NCI-H748 treated with DMSO at 0.1 percent for 48 hours (cell line): ENCODE results near the gene TFAP2B.

ENCODE experiments used
- DNase-seq: peaks from one replicate; lab custom pipeline; 2025; lab: John Stamatoyannopoulos, UW

TFAP2B gene

DNA sequence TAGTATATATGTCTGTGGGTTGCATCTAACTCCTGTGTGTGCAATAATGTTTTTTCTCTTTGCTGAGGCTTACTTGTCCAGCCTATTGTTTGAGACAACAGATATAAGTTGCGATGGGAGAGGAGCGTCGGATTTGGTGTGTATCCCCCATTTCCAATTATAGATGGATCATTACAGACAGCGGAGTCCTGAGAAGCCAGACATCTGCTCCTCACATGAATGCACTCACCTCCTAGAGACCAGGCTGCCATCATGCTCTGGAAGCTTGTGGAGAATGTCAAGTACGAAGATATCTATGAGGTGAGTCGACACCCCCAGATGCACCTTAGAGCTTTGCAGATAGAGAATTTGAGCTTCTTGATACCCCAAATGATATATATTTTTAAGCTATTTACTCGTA is at the start of gene TFAP2B:
TSS of gene TFAP2B (plus strand) at position 199 of the 400 bp plus-strand sequence. CDS start at position 220, 21 bp downstream.
- no peak for DNase-seq

DNA sequence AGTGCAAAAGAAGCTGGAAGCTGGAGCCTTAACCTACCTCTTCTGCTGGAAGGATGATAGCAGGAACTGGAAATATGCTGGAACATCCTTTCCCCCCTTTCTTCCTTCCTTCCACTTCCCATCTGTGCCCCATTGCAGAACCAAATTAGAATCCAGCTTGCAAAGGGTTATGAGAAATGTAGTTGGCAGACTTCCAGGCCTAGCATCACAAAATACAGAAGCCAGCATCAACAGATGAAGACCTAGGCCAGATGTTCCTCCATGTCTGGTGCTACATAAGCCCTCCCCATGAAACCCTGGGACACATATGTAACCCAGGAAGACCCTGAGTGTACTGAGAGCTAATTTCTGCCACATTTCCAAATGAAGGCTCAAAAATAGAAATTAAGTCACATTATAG is 40.0 kb upstream of the TFAP2B start:
- no peak for DNase-seq

DNA sequence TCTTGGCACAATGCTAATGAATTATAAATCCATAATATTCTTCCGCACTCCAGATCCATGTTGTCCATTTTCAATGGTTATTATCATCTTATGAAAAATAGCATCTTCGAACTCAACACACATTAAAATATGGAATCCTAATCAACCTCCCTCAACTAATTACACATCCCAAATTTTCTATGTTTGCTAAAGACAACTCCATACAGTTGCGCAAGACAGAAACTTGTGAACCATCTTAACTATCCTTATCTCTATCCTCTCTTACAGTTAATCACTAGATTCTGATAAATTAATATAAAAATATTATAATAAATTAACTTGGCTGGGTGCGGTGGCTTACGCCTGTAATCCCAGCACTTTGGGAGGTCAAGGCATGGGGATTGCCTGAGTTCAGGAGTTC is 38.3 kb upstream of the TFAP2B start:
- DNase-seq = no peak

DNA sequence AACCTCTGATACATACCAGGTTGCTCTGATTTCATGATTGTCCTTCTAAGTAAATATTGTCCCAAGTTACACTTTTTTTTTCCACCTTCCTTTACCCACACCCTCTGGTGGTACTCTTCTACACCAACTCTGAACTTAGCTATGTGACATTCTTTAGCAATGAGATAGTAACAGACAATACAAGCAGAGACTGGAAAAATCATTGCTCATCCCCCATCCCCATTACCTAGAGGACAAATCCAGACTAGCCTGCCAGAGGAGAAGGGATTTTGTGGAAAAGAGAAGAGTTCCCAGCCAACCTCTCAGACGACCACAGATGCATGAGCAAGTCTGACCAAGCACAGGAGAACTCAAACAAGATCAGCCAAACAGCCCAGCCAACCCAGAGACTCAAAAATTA is 32.8 kb upstream of the TFAP2B start:
- DNase-seq = no peak

DNA sequence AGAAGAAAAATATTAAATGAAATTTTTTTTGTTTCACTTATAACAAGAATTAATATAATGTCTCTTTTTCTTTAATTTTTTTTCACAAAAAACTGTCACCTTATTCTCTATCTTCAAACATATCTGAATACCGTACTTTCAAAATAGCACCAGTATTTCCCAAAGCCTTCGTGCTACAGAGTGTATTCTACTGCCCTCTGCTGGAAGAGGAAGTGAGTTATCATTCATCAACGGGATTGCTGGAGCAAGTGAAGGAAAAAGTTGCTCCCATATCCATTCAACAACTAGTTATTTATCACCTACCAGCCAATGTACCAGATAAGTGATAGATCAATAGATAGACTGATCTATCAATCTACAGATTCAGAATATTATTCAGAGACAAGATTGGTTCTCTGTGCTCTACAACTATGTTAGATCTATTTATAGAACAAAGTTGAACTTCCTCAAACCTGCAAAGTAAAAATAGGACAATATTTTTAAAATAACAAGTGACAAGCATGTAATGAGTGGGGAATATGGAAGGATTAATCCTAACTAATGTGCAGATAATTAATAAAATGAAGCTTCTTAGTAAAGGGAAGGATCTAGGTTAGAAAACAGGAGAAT is 26.7 kb upstream of the TFAP2B start:
- peak; percentile 59 for DNase-seq

DNA sequence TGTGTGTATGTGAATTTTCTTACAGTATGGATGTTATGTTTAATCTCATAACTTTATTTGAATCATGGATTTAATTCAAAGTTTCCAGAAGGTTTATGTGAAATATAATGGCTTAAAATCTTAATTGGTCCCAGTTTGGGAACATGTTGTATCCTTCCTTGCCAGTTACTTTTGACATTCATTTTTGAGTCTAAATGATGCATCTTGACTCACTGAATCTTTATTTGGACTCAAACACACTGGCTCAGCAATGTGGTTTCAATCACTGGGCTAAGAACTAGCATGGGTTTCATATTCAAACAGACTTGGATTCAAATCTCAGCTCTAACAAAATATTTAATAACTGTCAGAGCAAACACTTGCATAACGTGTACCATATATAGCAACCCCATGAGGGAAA is 25.9 kb upstream of the TFAP2B start:
- no peak for DNase-seq

DNA sequence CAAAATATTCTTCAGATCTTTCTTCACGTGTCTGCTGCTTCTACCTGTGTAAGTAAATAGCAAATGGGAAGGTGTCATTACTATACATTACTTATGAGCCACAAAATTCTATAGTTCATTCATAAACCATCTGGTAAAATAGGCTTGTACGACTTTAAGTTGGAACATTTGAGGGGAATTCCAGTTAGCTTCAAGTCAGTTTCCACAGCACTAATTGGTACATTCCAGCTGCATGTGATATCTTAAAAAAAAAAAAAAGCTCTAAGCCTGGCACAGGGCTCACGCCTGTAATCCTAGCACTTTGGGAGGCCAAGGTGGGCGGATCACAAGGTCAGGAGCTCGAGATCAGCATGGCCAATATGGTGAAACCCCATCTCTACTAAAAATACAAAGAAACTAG is 23.1 kb upstream of the TFAP2B start:
- DNase-seq = no peak

DNA sequence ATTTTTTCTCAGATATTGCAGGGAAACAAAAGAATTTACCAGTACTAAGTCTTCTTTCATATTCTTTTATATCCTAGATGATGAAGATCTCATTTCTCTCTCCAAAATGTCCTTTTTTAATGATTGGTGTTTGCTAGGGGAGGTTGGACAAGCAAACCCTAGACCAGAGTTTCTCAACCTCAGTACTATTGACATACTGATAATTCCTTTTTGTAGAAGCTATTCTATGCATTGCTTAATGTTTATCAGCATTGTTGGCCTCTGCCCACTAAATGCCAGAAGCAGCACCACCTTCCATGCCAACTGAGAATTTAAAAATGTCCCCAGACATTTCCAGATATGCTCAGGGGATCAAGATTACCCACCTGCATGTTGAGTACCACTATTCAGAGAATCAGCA is 14.4 kb upstream of the TFAP2B start:
- DNase-seq = no peak

DNA sequence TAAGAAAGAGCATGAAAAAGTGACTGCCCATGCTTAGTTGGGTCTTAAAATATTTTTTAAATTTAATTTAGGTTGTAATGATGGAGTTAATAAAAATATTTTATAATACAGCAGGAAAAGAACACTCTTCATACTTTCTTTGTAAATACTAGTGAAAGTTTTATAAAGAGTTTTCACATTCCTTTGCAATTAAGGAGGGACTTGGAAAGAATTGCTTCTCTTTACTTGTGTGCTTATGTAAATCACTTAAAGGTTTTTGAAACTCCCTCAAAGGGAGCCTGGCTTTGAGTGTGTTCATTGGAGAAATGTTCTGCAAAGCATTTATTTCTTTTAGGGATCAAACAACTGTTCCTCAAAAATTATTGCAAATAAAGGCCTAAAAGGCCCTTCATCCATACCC is 11.6 kb upstream of the TFAP2B start:
- no peak for DNase-seq

DNA sequence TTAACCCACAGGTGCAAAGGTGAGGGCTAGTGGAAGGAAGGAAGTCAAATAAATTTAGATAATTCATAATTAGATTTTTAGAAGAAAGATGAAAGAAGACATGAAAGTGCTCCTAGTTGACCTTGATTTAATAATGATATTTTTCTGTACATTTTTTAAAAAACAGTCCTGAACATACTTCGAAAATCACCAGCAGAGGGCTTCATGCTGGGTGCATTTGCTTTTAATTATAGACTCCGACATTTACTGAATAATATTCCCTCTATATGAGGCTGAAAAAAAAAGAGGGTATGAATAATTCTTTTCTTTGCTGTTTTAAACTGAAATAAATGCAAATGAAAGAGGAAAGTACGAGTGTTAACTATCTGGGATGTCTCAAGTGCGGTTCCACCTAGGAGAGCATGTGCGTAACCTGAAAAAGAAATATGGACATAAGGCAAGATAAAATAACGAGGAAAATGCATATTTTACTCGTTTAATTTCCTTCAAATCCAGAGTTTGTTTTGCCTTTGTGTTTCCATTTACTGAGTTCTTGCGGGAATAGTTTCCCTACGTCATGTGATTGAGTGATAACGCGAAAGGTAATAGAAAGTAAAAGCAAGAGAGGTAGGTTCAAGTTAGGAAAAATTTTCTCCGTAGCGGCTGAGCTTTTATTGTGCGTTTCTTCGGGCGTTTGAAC is 3.1 kb upstream of the TFAP2B start:
- no peak for DNase-seq

DNA sequence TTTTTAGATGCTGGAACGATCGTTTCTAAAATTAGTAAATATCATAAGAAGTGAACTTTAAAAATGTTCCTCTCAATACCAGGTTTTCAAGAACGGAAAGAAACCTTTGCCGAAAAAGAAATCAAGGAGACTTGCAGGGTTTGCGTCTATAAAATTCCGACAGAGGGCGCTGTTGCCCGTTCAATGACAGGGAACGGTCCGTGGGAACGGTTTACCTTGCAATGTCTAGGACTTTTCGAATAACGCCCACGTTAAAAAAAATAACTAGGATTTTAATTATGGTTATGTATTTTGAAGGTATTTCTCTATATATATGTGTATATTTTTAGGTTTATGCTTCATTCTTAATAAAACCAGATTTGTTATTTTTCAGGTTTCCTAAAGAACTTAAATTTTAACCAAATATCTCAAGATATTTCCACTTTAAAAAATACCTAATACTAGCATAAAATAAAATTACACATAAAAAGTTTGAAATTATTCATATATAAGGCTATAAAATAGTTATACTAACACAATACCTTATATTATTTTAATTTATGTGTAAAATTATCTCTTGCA is 2.5 kb upstream of the TFAP2B start:
- peak; percentile 78 for DNase-seq

DNA sequence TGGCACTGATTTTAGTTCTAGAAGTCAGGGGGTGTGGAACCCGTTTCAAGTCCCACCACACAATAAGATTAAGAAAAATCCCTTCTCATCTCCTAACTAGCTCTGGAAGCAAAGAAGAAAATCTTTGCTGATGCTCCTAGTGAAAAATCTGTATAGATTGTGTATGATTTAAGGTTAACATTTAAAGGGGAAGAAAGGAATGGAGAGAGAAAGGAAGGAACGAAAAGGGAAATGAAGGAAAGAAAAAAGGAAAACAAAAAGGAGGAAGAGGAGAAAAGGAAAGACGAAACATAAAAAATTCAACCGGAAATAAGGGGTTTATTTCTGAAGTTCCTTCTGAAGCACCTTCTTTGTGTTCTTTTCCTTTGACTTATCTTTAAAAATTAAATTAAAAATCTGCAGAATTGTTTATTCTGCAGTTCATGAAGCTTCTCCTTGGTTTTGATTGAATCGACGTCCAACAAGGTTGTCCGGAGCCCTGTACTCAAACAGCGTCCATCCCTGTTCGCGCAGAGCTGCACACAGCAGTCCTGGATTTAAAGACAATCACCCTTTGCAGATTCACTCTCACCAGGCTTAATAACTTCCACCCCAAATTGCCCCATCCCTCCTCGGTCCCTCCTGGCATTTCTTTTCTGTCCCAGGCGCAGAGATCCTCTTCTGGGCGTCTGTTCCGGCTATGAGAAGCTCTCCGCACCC is 1.6 kb upstream of the TFAP2B start:
- no peak for DNase-seq

DNA sequence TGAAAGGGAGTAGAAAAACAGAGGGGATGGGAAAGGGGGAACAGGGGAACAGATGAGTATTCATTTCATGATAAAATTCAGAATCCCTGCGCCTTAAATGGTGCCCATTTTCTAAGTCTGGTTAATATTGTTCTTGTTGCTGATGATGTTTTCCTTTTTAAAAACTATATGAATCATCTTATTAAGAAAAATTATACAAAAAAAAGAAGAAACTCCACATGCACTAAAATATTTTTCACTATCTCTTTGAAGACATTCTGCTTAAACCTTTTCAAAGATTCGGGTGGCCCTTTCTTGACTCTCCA is 1.1 kb upstream of the TFAP2B start:
- no peak for DNase-seq

DNA sequence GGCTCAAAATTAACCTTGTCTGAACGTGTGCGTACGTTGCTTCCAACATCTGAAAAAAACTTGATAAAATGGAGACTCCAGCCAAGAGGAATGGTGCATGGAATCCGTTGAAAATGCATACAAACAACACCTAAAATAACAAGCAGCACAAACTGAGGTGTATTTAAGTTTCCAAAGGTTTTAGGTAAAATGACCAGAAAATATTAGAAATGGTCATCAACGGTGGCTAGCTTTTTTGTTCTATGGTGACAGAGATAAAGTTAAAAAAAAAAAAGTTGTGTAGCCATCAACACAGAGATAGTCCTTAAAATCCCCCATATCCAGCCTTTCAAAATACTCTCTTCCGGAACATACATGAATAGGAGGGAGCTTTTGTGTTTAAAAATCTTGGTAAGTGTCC is 651 bp upstream of the TFAP2B start:
- DNase-seq = no peak

DNA sequence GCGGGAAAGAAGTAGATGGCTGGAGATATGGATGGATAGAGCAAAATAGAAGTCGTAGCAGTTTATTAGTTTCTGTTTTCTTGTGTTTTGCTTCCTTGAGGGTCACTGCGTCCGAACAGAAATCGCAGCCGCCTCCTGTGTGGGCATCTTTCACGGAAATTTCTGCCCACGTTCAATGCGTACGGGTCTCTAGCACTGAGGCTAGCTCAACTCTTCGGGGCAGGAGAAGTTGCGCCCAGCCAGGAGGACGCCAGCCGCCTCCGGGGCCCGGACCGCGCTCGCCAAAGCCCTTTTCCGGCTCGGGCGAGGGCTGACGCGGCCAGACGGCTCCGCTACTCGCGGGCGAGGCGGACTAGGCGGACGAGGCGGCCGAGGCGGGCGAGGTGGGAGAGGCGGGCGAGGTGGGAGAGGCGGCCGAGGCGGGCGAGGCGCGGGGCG is 814 bp downstream of the TFAP2B start:
- DNase-seq = no peak

DNA sequence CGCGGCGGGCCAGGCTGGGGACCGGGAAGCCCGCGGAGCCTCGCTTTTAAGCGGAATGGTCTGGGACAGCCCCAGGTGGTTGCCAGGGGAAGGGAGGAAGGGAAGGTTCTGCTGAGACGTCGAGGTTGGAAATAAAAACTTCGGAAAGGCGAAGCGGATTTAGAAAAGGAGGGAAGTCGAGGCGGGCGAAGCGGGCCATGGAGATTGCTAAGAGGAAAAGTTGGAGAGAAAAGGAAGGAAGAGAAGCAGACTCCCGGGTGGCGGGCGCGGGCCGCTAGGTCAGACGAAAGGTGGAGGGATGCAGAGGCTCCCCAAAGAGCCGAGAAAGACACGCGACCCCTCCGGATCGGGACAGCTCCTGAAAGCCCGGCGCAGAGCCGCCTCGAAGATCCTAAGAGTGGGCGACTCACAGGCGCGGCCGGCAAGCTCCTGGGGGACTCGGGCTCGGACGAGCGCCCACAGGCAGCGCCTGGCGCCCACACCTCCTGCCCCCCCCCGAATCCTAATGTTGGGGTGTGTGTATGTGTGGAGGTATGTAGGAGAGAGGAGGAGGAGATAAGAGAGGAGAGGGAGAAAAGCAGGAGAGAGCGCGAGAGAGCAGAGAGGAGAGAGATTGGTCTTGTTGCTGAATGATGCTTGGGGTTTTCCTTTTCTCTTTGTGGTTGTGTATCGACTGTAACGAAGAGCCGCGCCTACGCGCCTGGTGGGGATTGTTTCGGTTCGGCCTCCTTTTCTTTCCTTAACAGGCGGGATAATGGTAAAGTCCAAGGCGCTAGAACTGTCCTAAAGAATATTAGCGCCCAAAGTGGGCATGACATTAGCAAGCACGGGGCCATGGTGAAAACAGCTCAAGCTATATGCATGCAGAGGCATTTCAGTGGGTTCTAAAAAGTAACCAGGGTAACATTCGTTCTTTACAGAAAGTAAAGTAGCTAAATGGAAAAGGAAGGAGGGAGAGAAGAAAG is 1.5 kb downstream of the TFAP2B start:
- DNase-seq = no peak

DNA sequence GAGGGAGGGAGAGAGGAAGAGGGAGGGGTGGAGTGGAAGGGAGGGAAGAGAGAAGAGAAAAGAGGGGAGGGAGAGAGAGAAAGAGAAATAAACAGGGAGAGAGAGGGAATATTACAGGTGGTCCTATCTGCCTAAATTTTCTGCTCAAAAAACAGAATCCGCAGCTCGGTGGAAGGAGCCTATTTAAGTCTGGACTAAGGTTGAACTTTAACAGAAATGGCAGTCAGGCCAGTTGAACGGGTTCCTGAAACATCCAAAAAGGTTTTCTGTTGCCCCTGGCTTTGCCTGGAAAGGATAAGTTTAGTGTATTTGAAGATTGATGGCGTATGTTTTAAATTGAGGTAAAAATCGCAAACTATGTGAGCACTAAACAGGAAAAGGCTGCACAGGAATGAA is 2.2 kb downstream of the TFAP2B start:
- DNase-seq = no peak

DNA sequence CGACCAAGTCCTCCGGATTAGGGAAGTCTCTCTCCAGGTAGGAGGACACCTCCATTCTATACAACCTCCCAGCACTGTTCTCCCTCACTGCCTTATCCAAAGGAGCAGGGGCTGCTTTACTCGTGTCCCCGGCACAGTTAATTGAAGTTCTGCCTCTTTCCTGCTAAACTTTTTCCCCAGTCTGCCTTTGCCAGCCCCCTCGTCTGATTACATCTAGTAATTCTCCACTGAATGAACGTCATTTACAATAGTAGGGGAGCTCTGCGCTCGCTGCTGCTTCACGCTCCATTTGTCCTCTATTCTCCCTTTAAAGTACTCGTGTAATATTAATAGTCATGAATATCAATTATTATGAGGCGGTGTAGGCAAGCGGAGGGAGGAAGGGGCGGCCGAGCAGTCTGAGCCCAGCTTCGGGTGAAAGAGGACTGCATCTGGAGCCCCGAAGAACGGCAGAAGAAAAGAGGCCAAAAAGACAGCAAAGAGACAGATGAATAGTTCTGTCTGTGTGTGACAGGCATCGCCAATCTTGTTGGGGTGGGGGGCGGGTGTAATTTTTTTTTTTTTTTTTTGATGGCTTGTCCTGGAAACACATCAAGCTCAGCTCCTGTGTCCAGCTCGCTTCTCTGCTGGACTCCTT is 2.9 kb downstream of the TFAP2B start:
- peak; percentile 61 for DNase-seq

DNA sequence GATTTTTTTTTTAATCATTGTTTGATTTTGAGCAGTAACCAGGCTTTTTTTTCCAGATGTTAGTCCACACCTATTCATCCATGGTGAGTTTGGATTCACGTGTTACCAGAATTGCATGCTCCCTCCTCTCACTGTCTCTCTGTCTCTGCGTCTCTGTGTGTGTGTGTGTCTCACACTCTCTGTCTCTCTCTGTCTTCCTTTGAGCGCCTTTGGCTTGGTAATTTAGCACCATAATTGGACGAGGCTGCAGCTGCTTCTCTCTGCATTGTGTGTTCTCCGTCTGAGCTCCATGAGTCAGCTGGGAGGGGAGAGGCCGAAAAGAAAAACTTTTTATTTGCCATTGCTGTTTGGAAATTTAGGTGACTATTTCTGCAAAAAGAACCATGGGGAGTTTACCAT is 3.4 kb downstream of the TFAP2B start:
- peak; percentile 71 for DNase-seq

DNA sequence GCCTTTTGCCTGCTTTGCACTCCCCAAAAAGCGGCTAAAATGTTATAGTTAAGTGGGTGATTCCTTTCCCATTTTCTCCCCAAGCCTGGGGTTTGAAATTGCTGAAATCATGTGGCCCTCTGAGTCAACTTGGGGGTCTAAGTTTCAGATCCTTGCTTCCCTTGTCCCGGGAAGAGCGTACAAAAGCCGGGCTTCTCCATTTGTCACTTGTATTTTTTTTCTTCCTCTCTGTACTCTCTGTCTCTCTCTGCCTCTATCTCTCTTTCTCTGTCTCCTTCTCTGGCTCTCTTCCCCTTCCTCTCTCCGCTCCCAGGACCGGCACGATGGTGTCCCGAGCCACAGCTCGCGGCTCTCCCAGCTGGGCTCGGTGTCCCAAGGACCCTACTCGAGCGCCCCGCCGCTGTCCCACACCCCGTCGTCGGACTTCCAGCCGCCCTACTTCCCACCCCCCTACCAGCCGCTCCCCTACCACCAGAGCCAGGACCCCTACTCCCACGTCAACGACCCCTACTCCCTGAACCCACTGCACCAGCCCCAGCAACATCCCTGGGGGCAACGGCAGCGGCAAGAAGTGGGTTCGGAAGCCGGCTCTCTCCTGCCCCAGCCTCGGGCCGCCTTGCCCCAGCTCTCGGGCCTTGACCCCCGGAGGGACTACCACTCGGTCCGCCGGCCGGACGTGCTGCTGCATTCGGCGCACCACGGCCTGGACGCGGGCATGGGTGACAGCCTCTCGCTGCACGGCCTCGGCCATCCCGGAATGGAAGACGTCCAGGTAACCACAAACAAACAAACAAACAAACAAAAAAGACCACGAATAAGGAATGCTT is 4.6 kb downstream of the TFAP2B start:
- DNase-seq = no peak

DNA sequence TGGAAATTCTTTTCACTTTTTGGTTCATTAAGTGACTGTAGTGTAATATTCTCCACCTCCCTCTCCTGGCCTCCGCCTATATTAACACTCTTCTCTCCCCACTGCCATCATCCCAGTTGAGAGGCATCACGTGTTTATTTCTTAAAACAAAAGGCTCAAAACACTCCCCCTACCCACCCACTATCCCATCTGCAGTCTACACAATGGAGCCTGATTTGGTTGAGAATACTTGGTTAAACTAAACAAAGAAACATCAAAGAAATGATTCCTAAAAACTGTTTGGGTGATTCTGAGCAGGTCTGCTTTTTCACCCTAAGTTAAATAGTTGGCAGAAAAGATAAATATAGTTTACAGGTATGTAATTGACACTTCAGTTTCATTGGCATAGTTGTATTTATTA is 5.9 kb downstream of the TFAP2B start:
- DNase-seq = no peak
